Inflammatory macrophage treated with lipopolysaccharide for 4 hours (primary cell): ENCODE data around the gene THRA.
A peak's percentile ranks its signal among the peaks of the same experiment; 100 is the strongest.

ENCODE experiments used
- DNase-seq: peaks from one replicate; pipeline ENCODE4 v3.0.0-alpha.2; 2020

The THRA gene

DNA sequence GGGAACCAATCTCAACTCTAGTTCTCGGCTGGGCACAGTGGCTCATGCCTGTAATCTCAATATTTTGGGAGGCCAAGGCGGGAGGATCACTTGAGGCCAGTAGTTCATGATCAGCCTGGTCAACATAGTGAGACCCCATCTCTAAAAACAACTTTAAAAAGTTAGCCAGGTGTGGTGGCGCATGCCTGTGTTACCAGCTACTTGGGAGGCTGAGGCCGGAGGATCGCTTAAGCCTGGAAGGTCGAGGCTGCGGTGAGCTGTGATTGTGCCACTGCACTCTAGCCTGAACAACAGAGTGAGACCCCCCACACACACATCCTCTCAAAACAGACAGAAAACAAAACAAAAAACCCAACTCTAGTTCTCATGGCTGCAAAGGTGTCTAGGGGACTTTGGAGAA is 4.9 kb downstream of the THRA start:
- DNase-seq: no peak

DNA sequence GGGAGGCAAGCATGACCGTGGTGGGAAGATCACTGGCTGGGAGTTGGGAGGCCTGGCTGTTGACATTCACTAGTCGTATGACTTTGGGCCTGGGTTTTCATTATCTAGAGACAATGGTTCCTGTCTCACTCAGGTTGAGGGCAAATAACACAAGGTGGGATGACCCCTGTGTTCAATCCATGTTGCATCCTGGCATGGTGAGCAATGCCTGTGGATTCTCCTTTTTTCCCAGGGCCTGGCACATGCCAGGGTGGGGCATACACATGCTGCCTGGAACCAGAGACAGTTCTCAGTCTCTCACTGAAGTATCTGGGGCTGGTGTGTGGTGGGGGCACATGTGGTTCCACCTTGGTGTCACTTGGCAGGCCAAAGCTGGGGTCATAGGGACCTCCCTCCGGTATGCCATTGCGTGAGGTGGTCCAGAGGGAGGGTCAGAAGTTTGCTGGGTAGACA is 5.4 kb downstream of the THRA start:
- no peak for DNase-seq

DNA sequence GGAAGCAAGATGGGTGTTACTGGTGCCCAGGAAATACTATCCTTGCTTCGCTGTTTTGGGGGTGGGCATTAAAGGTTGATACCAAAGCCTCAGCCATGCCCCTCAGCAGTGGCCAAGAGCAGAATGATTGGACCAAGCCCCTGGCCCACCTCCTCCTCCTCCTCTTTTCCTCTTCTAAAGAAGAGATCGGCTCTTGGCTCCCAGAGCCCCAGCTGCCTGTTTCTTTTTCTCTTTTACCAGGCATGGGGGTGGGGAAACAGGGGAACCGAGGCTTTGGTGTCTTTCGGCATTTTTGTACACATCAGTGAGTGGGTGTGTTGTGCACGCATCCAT is 5.8 kb downstream of the THRA start:
- DNase-seq: no peak

DNA sequence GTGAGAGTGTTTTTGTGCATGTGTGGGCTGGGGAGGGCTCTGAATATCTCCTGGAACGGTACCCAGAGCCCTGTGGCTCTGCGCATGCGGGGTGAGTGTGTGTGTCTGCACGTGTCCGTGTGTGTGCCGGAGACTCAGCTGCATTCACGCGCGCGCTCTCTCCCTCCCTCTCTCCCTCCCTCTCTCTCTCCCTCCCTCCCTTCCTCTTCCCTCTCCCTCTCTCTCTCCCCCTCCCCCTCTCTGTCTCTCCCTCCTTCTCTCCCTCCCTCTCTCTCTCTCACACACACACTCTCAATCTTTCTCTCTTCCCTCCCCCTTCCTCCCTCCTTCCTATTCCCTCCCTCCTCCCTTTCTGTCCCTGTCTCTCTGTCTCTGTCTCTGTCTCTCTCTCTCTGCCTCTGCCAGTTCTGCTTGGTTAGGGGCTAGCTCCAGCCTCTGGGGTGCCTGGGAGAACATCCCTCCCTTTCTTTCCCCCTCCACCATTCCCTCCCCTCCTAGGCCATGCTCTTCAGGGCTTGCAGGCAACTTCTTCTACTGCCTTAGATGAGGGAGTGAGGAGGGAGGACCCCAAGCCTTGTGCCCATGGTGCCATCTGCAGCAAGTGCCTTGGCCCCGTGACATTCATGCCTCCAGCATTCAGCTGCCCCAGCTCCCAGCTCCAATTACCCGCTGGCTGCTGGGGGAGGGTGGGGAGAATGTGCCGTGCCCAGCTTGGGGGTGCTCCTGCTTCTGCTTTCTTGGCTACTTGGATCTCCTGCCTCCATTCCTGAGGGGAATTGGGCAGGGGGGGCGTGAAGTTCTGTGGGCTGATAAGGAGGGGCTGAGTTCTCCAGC is 6.4 kb downstream of the THRA start:
- peak; percentile 54 for DNase-seq

DNA sequence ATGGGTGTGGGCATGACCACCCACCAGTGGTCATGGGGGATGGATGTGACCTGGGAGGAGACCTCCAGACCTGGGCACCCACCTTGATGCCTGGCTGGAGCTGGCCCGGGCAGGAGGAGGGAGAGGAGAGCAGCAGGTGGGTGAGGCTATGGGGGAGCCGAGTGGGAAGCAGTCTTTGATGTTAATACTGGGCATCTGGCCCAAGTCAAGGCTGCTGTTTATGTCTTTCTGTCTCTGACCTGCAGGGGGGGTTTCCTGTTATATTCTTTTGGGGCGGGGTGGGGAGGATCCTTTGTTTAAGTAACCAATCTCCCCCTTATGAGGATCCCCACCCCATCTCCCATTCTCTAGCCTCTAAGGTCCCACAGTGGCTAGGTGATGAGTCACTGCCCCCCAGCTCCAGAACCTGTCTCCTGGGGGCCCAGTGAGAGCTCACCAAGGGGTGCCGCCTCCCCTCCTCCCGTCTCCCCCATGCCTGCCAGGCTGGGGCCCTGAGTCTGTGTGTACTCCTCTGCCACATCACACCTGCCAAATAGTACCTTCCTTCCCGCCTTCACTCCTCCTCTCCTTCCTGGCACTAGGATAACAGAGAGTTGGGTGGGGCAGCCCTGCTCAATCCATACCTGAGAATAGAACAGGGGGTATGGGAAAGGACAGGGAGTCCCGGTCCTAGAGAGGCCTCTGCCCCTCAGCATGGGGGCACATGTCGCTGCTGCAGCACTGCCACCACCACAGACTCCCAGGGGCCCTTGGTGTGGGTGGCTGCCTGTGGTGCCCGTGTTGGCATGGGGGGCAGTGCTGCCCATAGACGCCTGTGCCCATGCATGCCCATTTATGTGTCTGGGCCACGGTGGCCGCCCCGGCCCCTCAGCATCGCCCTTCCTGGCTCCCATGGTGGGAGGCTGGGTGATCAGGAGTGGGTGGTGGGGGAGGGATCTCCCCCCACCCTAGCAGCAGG is 7.3 kb downstream of the THRA start:
- no peak for DNase-seq

DNA sequence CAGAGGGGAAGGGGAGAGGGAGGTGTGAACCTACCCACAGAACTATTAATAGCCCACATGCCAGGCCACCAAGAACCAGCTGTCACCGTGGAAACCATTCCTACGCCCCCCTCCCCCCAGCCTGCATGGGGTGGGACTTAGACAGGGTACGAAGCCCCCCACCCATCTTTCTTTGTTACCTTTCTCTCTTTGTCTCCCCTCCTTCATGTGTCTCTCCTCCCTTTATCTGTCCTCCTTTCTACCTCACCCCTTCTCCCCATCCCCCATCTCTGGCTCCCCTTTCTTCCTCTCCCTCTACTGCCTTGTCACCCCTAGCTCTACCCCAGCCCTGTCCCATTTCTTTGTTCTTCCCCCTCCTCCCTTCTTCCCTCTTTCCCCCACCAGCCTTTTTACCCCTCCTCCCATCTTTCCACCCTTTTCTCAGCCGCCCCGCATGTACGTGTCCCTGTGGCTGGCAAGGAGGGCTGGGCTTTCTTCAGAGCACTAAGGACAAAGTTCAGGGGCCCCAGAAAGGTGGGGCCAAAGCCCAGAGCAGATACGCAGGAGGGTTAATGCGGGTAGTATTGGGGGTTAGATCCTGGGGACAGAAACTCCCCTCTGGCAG is 8.0 kb downstream of the THRA start:
- no peak for DNase-seq

DNA sequence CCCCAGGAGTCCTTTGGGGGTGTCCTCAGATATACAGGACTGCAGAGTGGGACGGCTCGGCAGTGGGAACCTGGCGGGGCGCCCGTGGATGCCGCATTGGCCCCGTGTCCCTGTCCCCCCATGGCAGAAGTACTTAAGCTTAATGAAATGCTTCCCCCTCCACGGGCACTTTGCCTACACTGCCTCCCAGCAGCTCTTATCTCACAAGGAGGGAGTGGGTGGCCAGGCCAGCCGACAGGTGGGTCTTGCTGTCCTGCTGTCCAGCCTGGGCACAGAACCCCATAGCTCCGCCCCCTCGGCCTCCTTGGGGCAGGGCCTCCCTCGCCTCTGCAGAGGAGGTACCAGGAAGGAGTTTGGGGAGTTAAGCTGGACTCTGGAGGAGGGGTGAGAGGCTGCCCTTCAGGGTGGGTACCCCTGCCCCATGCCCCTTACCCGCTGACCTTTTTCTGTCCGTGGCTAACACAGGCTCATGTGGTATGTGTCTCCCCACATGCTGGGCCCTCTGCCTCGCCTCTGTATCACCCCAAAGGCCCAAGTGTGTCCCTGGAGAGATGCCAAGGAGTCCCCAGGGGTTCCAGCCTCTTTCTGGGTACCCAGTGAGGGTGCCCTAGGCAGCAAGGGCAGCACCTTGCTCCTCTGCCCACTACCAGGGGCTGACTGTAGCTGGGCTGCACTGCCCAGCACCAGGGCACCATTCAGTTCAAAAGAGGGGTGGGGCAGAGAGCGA is 8.7 kb downstream of the THRA start:
- DNase-seq: no peak

GRCh38 chr17:40072040-40072734 is 9.4 kb downstream of the THRA start:
- no peak for DNase-seq

- no peak for DNase-seq
These were observed 10.1 kb downstream of the THRA start for GRCh38 chr17:40072735-40073346.

DNA sequence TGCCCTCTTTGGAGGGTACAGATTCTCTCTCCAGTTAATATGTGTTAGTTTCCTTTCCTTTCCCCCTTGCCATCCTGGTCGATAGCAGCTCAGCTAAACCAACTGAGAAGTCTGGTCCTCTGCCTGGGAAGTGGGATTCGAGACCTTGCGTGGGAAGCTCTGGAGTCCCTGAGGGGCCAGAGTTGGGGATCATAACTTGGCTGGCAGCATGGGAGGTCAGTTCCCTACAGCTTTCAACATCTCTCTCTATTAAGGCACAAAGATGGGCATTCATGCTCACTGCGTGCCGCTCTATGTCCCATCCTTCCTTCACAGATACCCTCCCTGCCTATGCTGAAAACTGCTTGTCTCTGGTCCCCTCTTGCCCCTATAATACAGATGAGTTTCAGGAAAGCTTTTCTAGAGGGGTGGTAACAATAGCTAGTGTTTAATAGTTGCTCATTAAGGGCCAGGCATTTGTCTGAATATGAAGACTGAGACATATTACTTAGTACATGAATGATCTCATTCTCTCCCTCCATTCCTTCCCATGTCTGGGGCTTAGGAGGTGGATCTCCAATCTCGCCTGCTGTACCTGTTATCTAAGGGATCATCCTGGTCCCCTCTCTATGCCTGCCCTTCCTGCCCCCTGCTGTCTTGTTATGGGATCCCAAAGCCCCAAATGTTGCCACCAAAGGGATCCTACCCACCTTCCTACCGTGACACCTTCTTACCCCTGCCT is 10.8 kb downstream of the THRA start:
- no peak for DNase-seq

GRCh38 chr17:40074175-40074512 is 11.4 kb downstream of the THRA start:
- DNase-seq: no peak

- DNase-seq: no peak
These were observed 12.1 kb downstream of the THRA start for GRCh38 chr17:40074871-40075200.

GRCh38 chr17:40075201-40075941 is 12.6 kb downstream of the THRA start:
- DNase-seq: peak; percentile 63

DNA sequence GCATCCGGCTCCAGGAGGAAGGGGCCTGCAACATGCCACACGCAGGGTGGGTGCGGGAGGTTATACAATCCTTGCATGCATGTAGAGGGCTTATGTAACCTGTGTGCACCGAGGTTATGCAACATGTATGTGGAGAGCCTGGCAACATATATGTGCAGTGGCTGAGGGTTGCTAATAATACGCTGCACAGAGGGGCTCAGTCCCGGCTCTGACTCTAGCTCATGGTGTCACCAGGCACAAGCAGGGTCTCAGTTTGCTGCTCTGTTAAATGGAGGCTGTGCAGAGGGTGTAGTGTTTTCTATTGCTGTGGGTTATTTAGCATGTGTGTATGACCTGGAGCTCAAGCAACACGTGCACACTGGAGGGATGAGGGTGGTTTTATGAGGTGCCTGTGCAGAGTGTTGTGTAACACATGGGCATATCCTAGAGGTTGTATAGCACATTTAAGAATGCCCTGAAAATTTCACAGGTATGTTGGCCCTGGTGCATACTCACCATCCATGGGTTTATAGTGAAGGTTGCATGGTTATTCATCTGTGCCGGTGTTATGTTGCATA is 13.3 kb downstream of the THRA start:
- DNase-seq: no peak

DNA sequence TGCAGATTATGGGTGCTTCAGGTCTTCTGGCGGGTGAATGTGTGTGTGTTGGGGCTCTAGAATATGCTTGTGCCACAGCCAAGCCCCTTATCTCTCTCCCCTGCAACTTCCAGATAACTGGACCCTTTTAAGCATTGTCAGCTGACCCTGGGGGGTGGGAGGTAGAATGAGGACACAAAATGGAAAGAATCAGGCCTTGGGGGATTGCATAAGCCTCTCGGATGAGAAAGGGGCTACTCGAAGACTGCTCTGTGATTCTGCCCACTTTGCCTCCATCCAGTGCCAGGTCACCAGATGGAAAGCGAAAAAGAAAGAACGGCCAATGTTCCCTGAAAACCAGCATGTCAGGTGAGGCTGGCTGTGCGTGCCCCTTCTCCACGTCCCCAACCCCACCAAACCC is 13.8 kb downstream of the THRA start:
- no peak for DNase-seq

DNA sequence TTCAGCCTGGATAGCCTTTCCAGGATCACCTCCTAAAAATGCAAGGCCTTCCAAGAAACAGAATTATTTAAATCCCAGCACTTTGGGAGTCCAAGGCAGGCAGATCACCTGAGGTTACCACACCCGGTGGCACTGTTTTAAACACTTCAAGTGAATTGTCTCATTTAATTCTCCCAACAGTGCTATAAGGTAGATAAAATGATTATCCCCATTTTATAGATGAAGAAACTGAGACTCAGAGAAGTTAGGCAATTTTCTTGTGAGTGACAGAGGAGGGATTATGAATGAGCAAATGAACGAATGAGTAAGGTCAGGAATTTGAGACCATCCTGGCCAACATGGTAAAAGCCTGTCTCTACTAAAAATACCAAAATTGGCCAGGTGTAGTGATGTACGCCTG is 16.8 kb downstream of the THRA start:
- no peak for DNase-seq

DNA sequence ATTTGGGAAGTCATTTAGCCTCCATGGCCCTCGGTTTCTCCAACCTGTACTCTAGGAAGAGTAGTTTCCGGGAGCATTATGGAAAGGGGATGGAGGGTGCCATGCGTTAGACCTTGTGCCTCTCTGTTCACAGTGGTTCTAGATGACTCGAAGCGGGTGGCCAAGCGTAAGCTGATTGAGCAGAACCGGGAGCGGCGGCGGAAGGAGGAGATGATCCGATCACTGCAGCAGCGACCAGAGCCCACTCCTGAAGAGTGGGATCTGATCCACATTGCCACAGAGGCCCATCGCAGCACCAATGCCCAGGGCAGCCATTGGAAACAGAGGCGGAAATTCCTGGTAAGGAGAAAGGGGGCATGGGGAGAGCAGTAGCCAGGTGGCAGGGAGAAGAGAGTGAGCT is 21.7 kb downstream of the THRA start:
- no peak for DNase-seq

- DNase-seq: no peak
These were observed 23.6 kb downstream of the THRA start for GRCh38 chr17:40086150-40087044.
